HEK293T (cell line): ENCODE measurements around the gene BLTP1.

Experiments used
- ARNT ChIP-seq: fragments of 450-650 bp; IDR thresholded peaks from 2 replicates; pipeline ENCODE4 v1.6.1; 2017; ENCODE audit warnings: mild to moderate bottlenecking
- BHLHE40 ChIP-seq: fragments of 450-650 bp; IDR thresholded peaks from 2 replicates; pipeline ENCODE4 v1.6.1; 2016; ENCODE audit warnings: mild to moderate bottlenecking, moderate library complexity, borderline replicate concordance
- CTBP1 ChIP-seq: fragments of 450-650 bp; IDR thresholded peaks from 2 replicates; pipeline ENCODE4 v1.6.1; 2016; ENCODE audit warnings: borderline replicate concordance
- HDGF ChIP-seq: fragments of 450-650 bp; IDR thresholded peaks from 2 replicates; pipeline ENCODE4 v1.6.1; 2017; ENCODE audit warnings: antibody characterized with exemption, borderline replicate concordance
- NFRKB ChIP-seq: fragments of 450-650 bp; IDR thresholded peaks from 2 replicates; pipeline ENCODE4 v1.6.1; 2016; ENCODE audit warnings: mild to moderate bottlenecking, moderate library complexity
- SP1 ChIP-seq: fragments of 450-650 bp; IDR thresholded peaks from 2 replicates; pipeline ENCODE4 v1.6.1; 2017
- SUZ12 ChIP-seq: fragments of 450-650 bp; IDR thresholded peaks from 2 replicates; pipeline ENCODE4 v1.6.1; 2016; ENCODE audit warnings: mild to moderate bottlenecking
- TARDBP ChIP-seq: fragments of 450-650 bp; IDR thresholded peaks from 2 replicates; pipeline ENCODE4 v1.6.1; 2016

- TF ChIP-seq ARNT (no peak), TARDBP (no peak), HDGF (no peak), NFRKB (no peak), SP1 (no peak), SUZ12 (no peak), BHLHE40 (no peak), CTBP1 (no peak)
Measured at GRCh38 chr4:122117743-122118142, 34.4 kb upstream of the BLTP1 start.
